PC-3 (cell line): ENCODE data around the gene AUTS2. TPM values are rescaled to one million over a fixed set of nuclear protein-coding genes. Genes with fewer than 3 reads are reported as not detected.

Experiments
- ATAC-seq: fragments of 200-7000 bp; cut with Tn5 transposase; 2 replicates; pipeline ENCODE4 v1.9.1; 2020; ENCODE audit warnings: mild to moderate bottlenecking, moderate library complexity
- BruUV-seq: library from RNA; stranded (reverse); fragments of 400-500 nt; replicated peaks from 2 replicates; lab custom pipeline; 2021; lab: Mats Ljungman, UMichigan
- CTCF ChIA-PET: fragments of 300-600 bp; sonication (Branson Sonifier 250); formaldehyde crosslinking; loops from one replicate; lab custom pipeline; 2022; ENCODE audit warnings: antibody characterized with exemption; lab: Charles Lee
- POLR2A ChIA-PET: fragments of 300-600 bp; sonication (Branson Sonifier 250); formaldehyde crosslinking; loops from one replicate; lab custom pipeline; 2022; ENCODE audit warnings: antibody characterized with exemption; ENCODE audit not compliant: unreplicated experiment; lab: Charles Lee
- DNase-seq: peaks from one replicate; pipeline ENCODE4 v3.0.0-alpha.2; 2015
- H2AFZ ChIP-seq: fragments of 300-600 bp; sonication (generic); 2 replicates; pipeline ENCODE4 v1.6.0; 2016; ENCODE audit warnings: antibody characterized with exemption, low read length
- H3F3A ChIP-seq: fragments of 300-600 bp; sonication (generic); one replicate; pipeline ENCODE4 v1.6.0; 2017; ENCODE audit warnings: antibody characterized with exemption, low read length, control low read depth, mild to moderate bottlenecking; ENCODE audit not compliant: unreplicated experiment
- H3K27ac ChIP-seq: fragments of 300-600 bp; sonication (generic); 2 replicates; pipeline ENCODE4 v1.5.1; 2016; ENCODE audit warnings: mild to moderate bottlenecking, low read length
- H3K27me3 ChIP-seq: fragments of 300-600 bp; sonication (generic); 2 replicates; pipeline ENCODE4 v1.6.1; 2016; ENCODE audit warnings: low read length, mixed read lengths
- H3K36me3 ChIP-seq: fragments of 300-600 bp; sonication (generic); 2 replicates; pipeline ENCODE4 v1.6.1; 2016; ENCODE audit warnings: low read depth, mixed run types, low read length, mixed read lengths
- H3K4me1 ChIP-seq: fragments of 300-600 bp; sonication (generic); 2 replicates; pipeline ENCODE4 v1.5.1; 2016; ENCODE audit warnings: low read length; ENCODE audit not compliant: insufficient read depth
- H3K4me2 ChIP-seq: fragments of 300-600 bp; sonication (generic); 2 replicates; pipeline ENCODE4 v1.6.0; 2016; ENCODE audit warnings: low read length
- H3K4me3 ChIP-seq: fragments of 300-600 bp; sonication (generic); 2 replicates; pipeline ENCODE4 v1.5.1; 2016; ENCODE audit warnings: mild to moderate bottlenecking, low read length, mixed read lengths
- H3K79me2 ChIP-seq: fragments of 300-600 bp; sonication (generic); 2 replicates; pipeline ENCODE4 v1.6.1; 2017; ENCODE audit warnings: low read length, mixed read lengths
- H3K9ac ChIP-seq: fragments of 300-600 bp; sonication (generic); 2 replicates; pipeline ENCODE4 v1.6.0; 2016; ENCODE audit warnings: mild to moderate bottlenecking, low read length
- H3K9me2 ChIP-seq: fragments of 300-600 bp; sonication (generic); replicated peaks from 2 replicates; pipeline ENCODE4 v1.6.1; 2016; ENCODE audit warnings: mixed run types, low read length, mixed read lengths
- H3K9me3 ChIP-seq: fragments of 300-600 bp; sonication (generic); 2 replicates; pipeline ENCODE4 v1.6.1; 2016; ENCODE audit warnings: low read length, mixed read lengths
- H4K20me1 ChIP-seq: fragments of 300-600 bp; sonication (generic); 2 replicates; pipeline ENCODE4 v1.6.1; 2016; ENCODE audit warnings: low read length, mixed read lengths
- CTCF ChIP-seq: fragments of 300-600 bp; sonication (generic); conservative IDR thresholded peaks from 2 replicates; pipeline ENCODE4 v1.5.1; 2017; ENCODE audit warnings: antibody characterized with exemption, low read depth, mild to moderate bottlenecking, low read length
- EZH2 ChIP-seq: fragments of 300-600 bp; sonication (generic); IDR thresholded peaks from one replicate; pipeline ENCODE4 v1.6.1; 2017; ENCODE audit warnings: antibody characterized with exemption, mild to moderate bottlenecking, low read length; ENCODE audit not compliant: unreplicated experiment
- EZH2phosphoT487 ChIP-seq: fragments of 300-600 bp; sonication (generic); IDR thresholded peaks from 2 replicates; pipeline ENCODE4 v1.6.1; 2018; ENCODE audit warnings: mild to moderate bottlenecking, antibody characterized with exemption, low read length, borderline replicate concordance
- intact Hi-C: fragments of 100-400 bp; cut with micrococcal nuclease; formaldehyde crosslinking; loops from 2 replicates; pipeline ENCODE4 v1.9.0; 2023
- total RNA-seq: library from RNA; depleted of rRNA; stranded (reverse); fragments of >200 nt; gene quantifications from 2 replicates; pipeline ENCODE4 v1.2.3, GENCODE V29; 2014

Gene AUTS2
- total RNA-seq, 1 experiment from 2014 or later, result not detected

- ChIA-PET POLR2A (no interaction called here), CTCF (no interaction called here)
- intact Hi-C loops, result no loop called here
Observed at GRCh38 chr7:70030745-70031144, 432.5 kb downstream of the AUTS2 start.

GRCh38 chr7:70031245-70031644, 433.0 kb downstream of the AUTS2 start:
- H3K9ac ChIP-seq, result no peak overlapping the region
- no peak overlapping the region for H2AFZ ChIP-seq
- H3K4me3 ChIP-seq, result no peak overlapping the region
- H3K79me2 ChIP-seq, result no peaks in the 10 kb centered on the region
- no peak overlapping the region for H3K4me2 ChIP-seq
- H3K27ac ChIP-seq, result no peak overlapping the region
- H4K20me1 ChIP-seq, result no peaks in the 10 kb centered on the region
- no TSS peak for BruUV-seq
- no peaks in the 10 kb centered on the region for H3K27me3 ChIP-seq
- H3K9me3 ChIP-seq, result peaks cover 6% of the 10 kb centered on the region; the same call in 1 of the 2 replicates
- DNase-seq, result no peak
- H3K4me1 ChIP-seq, result no peaks in the 10 kb centered on the region
- intact Hi-C loops, result no loop called here
- CTCF ChIA-PET, result no interaction called here
- POLR2A ChIA-PET, result no interaction called here
- no peaks in the 10 kb centered on the region for H3K36me3 ChIP-seq
- TF ChIP-seq EZH2phosphoT487, result no peak
- no peak for TF ChIP-seq EZH2
- no peak for TF ChIP-seq CTCF
- ATAC-seq, result no peak
- no peaks in the 10 kb centered on the region for H3F3A ChIP-seq
- H3K9me2 ChIP-seq, result no peaks in the 10 kb centered on the region

More at GRCh38 chr7:70030745-70031144, 432.5 kb downstream of the AUTS2 start:
- Histone ChIP-seq H4K20me1 (no peaks in the 10 kb centered on the region), H3K27me3 (no peaks in the 10 kb centered on the region), H3K4me2 (no peak overlapping the region), H3K9me2 (no peaks in the 10 kb centered on the region), H3F3A (no peaks in the 10 kb centered on the region), H3K4me1 (no peaks in the 10 kb centered on the region), H3K36me3 (no peaks in the 10 kb centered on the region), H3K79me2 (no peaks in the 10 kb centered on the region), H3K27ac (no peak overlapping the region), H3K9me3 (peaks cover 6% of the 10 kb centered on the region; the same call in 1 of the 2 replicates), H3K9ac (no peak overlapping the region), H3K4me3 (no peak overlapping the region), H2AFZ (no peak overlapping the region)
- TF ChIP-seq CTCF (no peak), EZH2phosphoT487 (no peak), EZH2 (no peak)
- BruUV-seq, result no TSS peak
- no peak for ATAC-seq
- DNase-seq, result no peak

- no peak for DNase-seq
- Histone ChIP-seq H3K79me2 (no peaks in the 10 kb centered on the region), H3K9ac (no peak overlapping the region), H3K36me3 (no peaks in the 10 kb centered on the region), H3K4me1 (no peaks in the 10 kb centered on the region), H3F3A (no peaks in the 10 kb centered on the region), H3K27ac (no peak overlapping the region), H3K4me3 (no peak overlapping the region), H4K20me1 (no peaks in the 10 kb centered on the region), H3K4me2 (no peak overlapping the region), H3K9me3 (peaks cover 6% of the 10 kb centered on the region; the same call in 1 of the 2 replicates), H3K9me2 (no peaks in the 10 kb centered on the region), H3K27me3 (no peaks in the 10 kb centered on the region), H2AFZ (no peak overlapping the region)
- no TSS peak for BruUV-seq
- ATAC-seq, result no peak
- TF ChIP-seq CTCF, result no peak
- TF ChIP-seq EZH2, result no peak
- TF ChIP-seq EZH2phosphoT487, result no peak
- intact Hi-C loops, result no loop called here
- ChIA-PET CTCF (no interaction called here), POLR2A (no interaction called here)
Observed at GRCh38 chr7:70032649-70033048, 434.4 kb downstream of the AUTS2 start.
